OCI-M1 (cell line): ENCODE results near the gene TNFSF8.

ENCODE experiments used
- DNase-seq: peaks from one replicate; lab custom pipeline; 2025; lab: John Stamatoyannopoulos, UW

TNFSF8 gene

DNA sequence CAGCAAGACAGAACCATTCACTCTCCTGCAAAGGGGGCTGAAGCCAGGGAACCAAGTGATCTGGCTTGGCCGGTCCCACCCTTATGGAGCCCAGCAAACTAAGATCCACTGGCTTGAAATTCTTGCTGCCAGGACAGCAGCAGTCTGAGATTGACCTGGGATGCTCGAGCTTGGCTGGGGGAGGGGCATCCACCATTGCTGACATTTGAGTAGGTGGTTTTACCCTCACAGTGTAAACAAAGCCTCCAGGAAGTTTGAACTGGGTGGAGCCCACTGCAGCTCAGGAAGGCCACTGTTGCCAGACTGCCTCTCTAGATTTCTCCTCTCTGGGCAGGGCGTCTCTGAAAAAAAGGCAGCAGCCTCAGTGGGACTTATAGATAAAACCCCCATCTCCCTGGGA lies 60.5 kb downstream of the TNFSF8 start:
- DNase-seq: no peak

DNA sequence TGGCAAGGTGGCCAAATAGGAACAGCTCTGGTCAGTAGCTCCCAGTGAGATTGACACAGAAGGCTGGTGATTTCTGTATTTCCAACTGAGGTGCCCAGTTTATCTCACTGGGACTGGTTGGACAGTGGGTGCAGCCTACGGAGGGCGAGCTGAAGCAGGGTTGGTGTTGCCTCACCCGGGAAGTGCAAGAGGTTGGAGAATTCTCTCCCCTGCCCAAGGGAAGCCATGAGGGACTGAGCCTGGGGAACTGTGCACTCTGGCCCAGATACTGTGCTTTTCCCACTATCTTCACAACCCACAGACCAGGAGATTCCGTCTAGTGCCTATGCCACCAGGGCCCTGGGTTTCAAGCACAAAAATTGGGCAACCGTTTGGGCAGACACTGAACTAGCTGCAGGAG lies 61.0 kb downstream of the TNFSF8 start:
- DNase-seq: no peak

DNA sequence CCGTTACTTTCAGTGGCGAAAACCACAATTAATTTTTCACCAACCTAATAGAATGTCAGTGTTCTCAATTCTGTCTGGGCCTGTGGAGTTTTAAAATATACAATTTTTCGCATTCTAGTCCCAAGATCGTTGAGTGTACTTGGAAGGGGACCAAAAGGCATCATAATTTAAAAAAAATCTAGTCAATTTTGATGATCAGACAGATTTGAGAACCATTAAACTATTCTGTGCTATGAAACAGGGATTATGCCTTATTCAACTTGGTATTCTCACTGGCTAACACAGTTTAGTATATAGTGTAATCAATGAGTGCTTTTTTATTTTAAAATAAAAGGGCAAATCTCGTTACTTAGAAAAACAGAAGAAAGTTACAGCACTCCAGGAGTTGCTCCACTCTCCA lies 63.1 kb downstream of the TNFSF8 start:
- no peak for DNase-seq

DNA sequence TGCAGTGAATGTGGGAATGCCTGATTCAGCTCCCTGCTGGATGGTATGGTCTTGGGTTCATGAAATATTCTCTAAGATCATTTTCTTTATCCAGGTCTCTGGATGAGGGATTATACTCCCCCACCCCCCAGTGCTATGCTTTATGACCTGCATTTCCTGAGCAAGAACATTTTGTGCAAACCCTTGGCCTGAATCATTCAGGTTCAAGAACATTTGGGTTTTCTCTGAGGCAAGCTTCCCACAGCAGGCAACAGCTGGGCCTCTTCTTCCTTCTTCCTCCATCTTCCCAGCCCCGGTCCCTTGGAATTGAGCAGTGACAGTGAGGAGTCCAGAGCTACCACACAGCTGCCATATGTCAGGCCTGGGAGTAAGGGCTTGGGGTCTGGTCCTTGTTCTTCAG lies 65.9 kb downstream of the TNFSF8 start:
- DNase-seq: no peak

DNA sequence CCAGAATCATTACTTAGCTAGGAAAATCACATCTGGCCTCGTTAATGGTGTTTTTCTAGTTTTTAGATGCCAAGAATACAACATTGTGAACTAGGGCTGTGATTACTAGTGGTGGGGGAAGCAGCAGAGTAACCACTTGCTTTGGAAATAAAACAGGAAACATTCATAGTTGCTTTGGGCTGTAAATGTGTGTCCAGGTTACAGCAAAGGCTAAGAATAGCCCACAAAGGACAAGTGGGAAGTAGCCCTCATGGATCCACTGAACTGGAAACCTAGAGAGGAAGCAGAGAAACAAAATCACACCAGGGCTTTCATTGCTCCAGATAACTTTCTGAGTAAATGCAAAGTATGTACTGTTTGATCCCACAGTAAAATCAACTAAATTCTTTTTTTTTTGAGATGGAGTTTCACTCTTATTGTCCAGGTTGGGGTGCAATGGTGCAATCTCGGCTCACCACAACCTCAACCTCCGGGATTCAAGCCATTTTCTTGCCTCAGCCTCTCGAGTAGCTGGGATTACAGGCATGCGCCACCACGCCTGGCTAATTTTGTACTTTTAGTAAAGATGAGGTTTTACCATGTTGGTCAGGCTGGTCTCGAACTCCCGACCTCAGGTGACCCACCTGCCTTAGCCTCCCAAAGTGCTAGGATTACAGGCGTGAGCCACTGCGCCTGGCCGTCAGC lies 68.3 kb downstream of the TNFSF8 start:
- no peak for DNase-seq

DNA sequence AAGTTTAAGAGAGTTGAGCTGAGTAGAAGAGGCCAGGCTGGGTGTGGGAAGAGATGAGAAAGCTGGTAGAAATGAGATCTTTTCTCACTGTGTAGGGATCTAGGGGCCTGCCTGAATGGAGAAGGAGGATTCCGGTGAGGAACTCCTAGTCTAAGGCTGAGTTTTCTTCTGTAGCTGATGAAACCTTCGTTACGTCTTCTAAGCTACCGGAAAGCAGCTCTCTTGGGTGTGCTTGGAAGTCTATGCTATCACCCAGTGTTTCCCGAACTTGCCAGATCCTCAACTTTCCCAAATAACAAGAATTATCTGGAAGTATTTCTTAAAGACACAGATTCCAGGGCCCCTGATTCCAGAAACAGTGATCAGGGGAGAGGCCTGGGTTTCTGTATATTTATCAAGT lies 69.1 kb downstream of the TNFSF8 start:
- no peak for DNase-seq

DNA sequence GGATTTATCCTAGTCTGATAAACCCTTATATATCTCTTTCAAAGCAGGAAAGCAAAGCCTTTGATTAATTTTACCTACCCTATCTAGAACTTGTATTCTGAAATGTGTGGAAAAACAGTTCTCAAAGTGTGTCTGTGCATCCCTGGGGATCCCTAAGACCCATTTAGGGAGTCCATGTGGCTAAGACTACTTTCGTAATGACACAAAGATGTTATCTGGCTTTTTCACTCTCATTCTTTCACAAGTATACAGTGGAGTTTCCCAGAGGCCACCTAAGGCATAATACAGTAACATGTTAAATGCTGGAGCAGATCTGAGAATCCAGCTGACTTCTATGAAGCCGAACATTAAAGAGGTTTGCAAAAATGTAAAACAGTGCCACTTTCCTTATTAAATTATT lies 70.2 kb downstream of the TNFSF8 start:
- DNase-seq: no peak

DNA sequence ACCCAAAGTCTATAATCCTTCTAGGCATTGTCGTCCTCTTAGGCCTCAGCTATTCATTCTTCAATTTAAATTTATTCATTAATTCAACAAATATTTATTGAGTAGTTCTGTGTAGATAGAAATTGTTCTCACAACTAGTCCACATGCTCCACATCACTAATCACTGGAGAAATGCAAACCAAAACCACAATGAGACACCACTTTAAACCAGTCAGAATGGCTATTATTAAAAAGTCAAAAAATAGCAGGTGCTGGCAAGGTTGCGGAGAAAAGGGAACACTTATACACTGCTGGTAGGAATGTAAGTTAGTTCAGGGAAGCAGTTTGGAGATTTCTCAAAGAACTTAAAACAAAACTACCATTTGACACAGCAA lies 73.5 kb downstream of the TNFSF8 start:
- no peak for DNase-seq

DNA sequence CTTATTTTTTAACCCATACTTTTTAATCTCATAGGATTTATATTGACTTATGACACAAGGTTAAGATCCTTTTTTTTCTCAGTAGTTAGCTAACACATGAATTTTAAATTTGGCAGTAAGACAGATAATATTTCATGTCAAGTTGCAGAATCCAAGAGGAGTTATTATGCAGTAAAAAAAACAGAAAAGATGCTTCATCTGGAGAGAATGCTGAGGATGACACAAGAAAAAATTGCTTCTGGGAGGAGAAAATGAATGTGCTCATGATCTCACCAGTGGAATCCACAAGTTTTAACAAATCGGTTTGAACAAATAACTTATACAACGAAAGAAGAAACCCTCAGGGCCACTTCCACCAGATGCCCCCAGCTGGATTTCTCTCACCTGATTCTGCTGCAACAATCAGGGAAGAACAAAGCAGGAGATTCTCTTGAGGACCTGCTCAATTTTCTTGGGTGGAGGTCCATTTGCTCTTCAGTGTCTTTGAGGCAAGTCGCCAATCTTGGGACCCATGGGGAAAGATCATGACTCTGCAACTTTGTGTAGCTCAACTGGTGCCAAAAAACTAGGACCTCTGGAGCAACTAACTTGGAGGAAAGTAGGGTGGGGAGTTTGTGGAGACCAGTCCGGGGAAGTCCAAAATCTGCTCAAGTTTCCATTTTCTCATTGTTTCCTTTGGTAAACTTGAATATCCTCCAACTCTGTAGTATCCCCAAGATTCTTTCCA lies 74.0 kb downstream of the TNFSF8 start:
- no peak for DNase-seq

DNA sequence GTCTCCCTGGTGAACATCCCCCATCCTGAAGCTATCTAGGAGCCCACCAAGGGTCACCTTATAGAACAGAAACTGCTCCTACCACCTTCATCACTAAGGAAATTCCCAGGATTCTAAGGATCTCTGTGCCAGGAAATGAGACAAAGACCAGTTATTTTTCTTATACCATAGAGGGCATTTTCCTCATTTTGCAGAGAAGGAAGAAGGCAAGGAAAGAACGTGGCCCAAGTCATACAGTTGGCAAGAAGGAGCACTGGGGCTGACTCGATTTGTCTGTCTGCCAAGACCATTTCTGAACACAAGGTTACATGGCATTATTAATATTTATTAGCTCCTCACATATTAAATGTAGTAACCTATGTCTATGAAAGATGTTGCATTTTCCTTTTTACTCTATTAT lies 74.9 kb downstream of the TNFSF8 start:
- no peak for DNase-seq

DNA sequence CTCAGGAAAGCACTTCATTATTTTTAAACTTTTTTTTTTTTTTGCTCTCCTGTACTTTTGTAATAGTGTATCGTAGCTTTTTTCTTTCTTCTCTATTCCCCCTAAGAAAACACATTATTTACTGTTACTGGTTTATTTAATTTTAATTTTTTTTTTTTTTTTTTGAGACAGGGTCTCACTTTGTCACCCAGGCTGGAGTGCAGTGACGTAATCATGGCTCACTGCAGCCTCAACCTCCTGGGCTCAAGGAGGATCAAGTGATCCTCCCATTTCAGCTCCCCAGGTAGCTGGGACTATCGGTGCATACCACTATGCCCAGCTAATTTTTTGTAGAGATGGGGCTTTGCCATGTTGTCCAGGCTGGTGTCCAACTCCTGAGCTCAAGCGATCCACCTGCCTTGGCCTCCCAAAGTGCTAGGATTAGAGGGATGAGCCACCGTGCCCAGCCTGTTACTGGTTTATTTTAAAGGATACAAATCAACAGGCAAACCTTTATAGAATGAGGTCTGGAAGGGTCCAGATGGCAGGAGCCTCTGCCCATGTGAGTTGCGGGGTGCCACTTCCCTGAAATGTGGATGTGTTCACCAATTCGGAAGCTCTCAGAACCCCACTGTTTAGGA lies 75.5 kb downstream of the TNFSF8 start:
- no peak for DNase-seq

DNA sequence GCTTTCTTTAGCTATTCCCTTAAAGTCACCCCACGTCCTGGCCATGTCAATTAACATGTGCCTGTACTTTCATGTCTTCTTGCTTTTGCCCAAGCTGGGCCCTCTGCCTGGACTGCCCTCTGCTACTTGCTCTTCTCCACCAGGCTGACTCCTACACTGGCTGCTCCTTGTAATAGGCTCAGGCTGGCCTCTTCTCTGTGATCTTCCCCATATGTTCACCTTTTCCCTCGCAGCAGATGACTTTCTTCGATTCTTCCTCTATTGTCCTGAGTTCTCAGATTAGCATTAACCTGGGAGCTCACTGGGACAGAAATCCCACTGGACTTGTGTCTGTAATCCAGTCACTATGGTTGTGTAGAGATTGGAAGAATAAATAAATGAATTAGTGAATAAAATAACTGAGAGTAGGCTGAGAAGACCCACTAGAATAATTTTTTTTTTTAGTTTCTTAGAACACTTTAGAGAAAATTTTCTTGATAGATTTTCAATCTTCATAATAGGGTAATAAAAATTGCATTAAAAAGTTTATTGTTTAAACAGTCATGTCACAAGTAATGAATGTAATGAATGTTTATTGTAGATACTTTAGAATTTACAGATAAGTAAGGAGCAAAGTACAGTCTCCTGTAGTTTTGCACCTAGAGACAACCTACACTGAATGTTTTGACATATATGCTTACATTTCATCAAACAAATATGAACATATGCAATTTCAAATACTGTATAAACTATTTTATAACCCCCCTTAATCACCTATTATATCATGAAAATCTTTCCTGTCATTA lies 77.1 kb downstream of the TNFSF8 start:
- no peak for DNase-seq

DNA sequence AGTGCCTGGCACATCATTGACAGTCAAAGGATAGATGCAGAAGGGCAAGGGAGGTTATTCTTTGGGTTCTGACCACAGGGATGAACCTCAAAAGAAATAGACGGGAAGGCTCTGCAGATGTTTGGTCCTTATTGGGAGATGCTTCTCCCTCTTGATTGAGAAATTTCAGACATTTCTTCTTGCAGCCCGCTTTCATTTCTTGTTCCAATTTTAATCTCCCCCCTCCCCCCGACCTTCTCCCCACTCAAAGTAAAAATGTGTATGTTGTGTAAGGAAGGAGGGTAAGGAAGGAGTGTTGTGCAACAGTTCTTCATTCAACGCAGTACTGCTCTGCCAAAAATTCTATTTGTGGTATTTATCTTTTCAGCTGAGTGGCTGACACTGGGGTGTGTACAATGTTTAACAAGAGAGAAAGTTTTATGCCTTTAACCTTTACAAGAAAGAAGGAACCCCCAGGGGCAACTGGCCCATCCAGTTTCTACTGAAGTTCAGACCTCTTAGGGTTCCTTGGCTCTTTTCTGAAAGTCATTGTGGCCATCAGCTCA lies 78.3 kb downstream of the TNFSF8 start:
- DNase-seq: no peak

DNA sequence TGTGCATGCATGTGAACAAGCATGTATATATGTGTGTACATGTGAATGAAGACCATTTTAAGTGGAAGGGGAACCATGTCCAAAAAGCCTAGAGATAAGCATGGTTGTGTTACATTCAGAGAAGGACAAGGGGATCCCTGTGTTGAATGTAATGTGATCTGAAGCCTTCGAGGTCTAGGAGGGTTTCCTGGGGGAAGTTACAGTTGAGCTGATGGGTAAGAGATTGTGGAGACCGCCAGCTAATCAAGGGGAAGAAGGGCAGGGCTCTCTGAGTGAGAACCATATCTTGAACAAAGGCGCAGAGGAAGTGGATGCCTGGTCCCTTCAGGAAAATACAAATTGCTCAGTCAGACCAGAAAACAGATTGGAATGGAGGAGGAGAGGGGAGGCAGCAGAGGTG lies 79.1 kb downstream of the TNFSF8 start:
- peak; percentile 8 for DNase-seq
